IPS DF 4.7 (cell line): Measurements from ENCODE around the gene NR3C2.
"Not testable (repeated sequence)": the region's sequence is repeated elsewhere in the genome, so short reads cannot be mapped to it uniquely, and the experiment has no call there.

ENCODE experiments used
- DNase-seq: peaks from one replicate; pipeline ENCODE4 v3.0.0-alpha.2; 2013; ENCODE audit warnings: low spot score; ENCODE audit errors: extremely low read depth

NR3C2 gene

GRCh38 chr4:148114436-148114835 is 327.8 kb downstream of the NR3C2 start:
- no peak for DNase-seq

DNA sequence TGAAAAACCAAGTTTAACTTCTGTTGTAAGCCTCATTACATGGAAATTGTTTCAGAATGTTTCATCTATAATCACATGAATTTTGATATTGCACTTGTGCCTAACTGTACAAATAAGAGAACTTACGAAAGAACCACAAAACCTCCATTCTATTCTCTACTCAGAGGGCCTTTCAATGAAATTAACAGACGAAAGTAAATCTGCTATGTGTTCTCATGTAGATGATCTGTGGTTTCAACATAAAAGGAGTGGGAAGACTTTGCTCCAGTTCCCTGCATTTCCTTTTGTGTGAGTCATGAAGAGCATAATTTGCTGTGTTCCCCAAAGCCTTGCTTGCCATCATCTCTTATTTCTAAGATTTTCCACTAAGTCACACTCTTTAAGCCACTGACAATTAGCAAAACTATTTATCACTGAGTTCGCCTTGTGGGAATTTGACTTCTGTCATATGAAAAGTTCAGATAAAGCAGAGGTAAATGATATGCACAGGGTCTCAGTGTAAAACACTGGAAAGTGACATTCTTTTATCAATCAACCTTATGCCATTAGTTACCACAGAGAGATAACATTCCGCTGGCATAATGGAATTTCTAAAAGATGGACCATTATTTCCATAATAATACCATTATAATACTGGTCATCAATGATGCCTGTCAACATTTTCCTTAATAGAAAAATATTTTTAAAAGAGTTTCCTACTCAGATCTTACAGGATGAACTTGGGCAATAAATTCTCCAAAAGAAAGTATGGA is 329.8 kb downstream of the NR3C2 start:
- no peak for DNase-seq

- DNase-seq = no peak
These were observed 332.0 kb downstream of the NR3C2 start for GRCh38 chr4:148110169-148110568.

GRCh38 chr4:148109216-148109615 is 333.0 kb downstream of the NR3C2 start:
- DNase-seq = no peak

- DNase-seq = no peak
These were observed 333.4 kb downstream of the NR3C2 start for GRCh38 chr4:148108766-148109165.

DNA sequence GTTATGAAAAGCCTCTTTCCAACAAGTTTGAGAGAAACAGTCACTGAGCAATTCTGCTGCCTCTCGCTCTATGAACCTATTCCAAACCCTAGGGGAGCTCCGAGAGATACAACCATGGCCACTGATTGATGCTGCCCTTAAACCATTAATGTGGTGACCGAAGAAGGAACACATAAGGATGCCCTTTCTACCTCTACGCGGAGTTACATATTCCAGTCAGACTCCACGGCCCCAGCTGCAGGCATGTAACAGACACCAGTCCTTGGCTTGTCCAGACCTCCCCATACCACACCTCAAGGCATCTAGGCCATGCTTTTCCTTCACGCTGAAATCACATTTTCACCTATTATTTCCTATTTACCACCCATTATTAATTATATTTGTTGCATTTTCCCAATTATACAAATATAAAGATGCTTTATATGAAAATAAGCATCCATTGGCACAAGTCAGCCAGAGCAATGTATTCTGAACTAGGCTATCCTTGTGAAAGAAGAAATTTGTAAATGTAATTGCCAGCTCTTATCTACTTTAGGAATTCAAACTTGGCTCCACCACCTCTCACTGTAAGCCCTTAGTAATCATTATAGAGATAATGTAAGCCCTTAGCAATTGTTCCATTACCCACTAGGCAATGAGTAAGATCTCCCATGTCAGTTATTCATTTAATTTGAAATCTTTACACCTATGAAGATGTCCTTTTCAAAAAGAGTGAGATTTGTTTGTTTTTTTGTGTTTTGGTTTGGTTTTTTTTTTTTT is 338.4 kb downstream of the NR3C2 start:
- no peak for DNase-seq

- DNase-seq = no peak
These were observed 340.4 kb downstream of the NR3C2 start for GRCh38 chr4:148101790-148102189.

- DNase-seq = no peak
These were observed 341.0 kb downstream of the NR3C2 start for GRCh38 chr4:148101235-148101634.

DNA sequence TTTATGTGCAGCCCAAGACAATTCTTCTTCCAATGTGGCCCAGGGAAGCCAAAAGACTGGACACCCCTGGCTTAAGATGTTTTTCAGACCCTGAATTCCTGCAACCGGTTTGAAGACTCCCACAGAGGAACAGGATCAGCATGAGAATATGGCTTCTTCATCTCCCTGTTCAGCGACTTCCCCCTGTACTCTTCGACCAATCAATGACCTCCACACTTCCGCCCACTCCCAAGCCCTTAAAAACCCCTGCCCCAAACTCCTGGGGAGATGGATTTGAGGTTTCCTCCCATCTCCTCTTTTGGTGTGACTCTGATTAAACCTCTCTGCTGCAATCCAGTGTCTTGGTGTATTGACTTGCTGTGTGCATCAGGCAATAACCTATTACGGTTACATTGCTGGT is 344.4 kb downstream of the NR3C2 start:
- DNase-seq = peak; percentile 41

DNA sequence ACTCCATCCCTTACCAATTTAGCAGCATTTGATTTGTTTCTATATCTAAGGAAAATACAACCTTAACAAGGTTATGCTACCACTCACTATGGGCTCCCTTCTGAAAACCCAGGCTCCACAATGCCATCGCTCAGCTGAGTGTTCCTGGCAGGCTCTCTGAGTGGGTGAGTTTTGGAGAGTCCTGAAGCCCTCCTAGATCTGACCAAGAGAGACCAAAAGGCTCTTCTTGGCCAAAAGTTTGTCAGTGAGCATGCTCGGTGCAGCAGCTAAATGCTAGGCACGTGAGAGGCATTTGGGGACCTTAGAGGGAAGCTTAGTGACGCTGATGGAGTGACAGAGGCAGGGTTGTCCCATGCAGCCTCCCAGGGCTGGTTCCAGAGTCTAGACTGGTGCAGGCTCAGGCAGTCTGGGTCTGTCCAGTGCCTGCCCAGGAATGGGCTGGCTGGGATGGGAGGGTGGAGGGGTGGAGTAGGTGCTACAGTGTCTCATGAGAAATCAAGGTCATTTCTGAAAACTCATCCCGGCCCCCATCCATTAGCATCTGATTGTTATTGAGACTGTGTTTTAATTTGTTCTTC is 346.8 kb downstream of the NR3C2 start:
- no peak for DNase-seq

DNA sequence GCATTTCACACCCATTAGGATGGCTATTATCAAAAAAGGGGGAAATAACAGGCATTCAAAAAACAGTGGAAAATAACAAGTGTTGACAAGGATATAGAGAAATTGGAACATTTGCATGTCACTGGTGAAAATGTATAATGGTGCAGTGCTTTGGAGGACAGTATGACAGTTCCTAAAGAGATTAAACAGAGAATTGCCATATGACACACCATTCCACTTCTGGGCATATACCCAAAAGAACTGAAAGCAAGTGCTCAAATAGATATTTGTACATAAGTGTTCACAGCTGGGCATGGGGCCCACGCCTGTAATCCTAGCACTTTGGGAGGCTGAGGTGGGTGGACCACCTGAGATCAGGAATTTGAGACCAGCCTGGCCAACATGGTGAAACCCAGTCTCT is 348.1 kb downstream of the NR3C2 start:
- no peak for DNase-seq

DNA sequence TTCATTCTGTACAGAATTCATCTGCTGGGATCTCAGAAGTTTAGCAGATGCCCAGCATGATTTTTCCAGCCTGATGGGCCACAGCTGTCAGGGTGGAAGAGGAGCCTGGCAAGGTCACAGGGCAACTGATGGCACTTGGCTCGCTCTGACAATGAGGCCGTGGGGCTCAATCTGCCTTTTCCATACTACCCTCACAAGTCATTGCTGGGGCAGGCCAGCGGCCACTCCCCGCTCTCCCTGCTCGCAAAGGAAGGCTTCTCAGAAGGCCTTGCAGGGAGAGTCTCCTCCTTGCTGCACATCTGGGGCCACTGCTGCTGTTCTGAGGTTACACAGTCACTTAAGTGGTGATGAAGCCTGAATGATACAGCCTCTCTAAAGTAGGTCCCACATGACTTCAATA is 349.1 kb downstream of the NR3C2 start:
- DNase-seq = no peak

DNA sequence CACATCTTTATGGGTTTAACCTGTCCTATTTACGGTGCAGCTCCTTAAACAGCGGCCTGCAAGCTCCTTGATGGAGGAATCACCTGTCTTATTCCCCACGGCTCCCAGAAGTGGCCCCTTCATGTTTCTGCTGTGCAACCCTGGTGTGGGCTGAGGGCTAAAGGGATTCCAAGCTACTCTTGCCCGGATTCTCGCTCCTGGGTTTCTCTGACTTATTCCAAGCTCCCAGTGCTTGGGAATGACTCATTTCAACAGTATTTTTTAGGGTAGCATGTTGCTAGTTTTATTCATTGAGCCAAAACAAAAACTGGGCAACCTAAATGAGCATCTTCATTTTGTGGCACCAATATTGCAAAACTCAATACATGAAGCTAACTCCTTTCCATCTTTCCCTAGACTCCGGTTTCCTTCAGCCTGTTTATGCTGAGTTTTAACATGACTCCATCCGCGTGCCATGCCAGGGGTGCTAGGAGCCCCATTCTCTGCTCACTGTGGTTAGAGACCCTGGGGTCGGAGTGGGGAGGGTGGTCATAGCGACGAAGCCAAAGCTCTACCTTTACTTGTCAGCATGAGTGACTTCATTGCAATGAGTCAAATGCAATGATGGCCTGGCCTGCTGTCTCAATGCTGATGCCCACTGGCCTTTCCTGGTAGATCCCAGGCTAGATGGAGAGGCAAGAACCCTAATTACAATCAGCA is 349.7 kb downstream of the NR3C2 start:
- no peak for DNase-seq

DNA sequence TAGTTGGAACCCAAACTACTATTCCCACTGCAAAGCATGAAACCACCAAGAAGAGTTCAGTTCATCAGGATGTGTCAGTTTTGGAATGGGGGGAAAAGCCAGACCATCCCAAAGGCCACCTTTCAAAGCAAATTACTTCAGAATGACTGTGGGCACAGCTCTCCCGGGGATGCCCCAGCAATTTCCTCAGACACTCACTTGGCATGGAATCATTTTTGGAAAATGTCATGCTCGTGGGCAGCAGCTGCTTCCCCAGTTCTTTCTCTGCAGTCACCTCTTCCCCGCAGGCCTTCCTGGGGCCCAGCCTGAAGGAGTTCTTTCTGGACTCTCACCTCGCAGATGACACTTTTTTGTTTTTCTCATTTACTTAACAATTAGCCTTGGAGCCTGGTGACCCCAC is 350.3 kb downstream of the NR3C2 start:
- DNase-seq = no peak

DNA sequence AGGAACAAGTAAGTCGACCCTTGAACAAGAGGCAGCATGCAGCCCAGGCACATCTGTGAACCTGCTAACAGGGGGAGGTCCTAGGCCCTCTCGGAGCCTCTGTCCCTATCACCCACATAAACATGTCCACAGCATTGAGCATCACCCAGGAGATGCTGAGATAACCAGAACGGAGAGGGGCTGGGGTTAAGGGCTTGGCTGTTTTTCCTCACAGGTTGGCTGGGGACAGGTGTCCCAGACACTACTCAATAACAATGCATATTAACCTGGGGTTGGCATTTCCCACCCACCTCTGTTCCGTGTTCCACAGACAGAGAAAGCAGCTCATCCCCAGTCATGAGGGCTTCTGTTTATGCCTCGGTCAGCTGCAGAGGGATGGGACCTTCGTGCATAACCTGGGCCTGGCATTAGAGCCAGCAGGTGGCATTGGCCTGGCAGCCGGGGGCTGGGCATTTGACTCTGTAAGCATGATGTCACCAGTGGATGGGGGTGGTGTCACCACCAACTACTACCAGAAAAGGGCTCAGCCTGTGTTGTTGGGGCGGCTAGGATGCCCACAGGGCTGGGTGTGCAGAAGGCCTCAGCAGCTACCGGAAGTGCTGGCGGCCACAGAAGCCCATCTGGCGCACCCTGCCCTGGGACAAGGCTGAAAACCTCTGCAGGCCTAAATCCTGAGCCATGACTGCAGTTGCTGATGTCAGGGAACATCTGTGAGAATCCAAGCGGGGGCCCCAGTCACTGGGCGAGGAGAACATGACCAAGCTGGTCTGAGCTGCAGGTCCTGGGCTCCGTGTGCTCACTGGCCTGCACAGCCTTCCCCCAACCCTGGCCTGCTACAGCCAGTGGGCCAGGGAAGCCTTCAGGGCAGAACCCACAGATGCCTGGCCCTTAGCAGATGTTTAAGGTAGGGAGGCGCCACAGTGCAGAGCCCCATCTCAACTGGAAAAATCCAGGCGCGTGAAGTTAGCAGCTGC is 351.4 kb downstream of the NR3C2 start:
- DNase-seq = no peak

- no peak for DNase-seq
These were observed 352.2 kb downstream of the NR3C2 start for GRCh38 chr4:148090029-148090428.

DNA sequence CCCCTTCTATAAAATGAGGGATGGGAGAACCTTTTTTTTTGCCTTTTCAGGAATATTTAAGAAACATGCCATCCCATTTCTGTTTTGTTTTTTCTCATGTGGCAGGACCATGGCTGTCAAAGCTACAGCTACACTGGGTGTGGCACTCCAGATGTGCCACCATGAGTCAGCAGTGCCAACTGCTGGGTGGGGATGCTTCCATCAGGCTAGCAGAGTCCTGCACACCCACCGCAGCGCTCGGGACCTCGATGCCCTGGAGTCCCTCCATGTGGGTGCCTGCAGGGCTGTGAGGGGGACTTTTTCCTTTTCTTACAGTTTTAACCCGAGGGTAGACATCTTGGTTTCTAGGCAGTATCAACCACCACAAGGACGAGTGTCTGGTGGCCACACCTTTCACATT is 352.6 kb downstream of the NR3C2 start:
- no peak for DNase-seq

DNA sequence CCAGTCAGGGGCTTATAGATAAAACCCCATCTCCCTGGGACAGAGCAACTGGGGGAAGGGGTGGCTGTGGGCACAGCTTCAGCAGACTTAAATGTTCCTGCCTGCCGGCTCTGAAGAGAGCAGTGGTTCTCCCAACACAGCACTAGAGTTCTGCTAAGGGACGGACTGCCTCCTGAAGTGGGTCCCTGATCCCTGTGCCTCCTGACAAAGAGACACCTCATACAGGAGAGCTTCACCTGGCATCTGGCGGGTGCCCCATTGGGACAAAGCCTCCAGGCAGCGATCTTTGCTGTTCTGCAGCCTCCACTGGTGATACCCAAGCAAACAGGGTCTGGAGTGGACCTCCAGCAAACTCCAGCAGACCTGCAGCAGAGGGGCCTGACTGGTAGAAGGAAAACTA is 359.1 kb downstream of the NR3C2 start:
- not testable (repeated sequence) for DNase-seq

DNA sequence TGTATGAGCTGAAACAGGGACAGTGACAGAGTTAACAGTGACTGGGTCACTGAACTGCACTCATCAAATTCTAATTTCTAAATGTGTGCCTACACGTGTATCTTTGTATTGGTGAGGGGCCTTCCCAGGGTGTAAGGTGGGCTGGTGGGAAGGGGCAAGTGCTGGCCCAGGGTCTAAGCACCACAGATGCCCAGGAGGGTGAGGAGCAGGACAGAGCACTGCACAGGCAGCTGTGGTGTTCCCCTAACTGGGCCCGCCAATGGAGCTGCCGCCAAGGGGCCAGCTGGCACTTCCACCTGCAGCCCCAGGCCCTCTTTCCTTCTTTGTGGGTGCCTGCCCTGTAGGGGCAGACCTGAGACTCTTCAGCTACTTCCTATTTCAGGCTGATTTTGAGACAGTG is 360.5 kb downstream of the NR3C2 start:
- DNase-seq = no peak

DNA sequence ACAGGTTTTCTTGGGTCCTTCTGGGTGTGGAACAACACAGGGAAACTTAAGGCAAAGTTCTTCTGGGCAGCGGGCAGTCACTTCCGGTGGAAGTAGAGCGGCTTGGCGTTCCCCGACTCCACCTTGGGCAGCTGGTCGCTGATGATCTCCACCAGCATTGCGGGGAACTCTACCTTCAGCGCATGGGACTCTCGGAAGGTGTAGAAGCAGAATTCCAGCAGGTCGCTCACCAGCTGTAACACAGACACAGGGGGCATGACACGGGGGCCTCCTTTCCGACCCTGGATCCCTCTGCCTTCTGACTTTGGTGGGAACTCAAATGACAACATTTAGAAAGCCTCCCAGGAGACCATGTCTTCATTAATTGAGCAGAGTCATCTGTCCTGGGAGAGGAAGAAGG is 360.9 kb downstream of the NR3C2 start:
- no peak for DNase-seq

- DNase-seq = no peak
These were observed 362.3 kb downstream of the NR3C2 start for GRCh38 chr4:148079961-148080360.
